H1 (cell line): ENCODE measurements around the gene PTPRT. TPM values are rescaled to one million over a fixed set of nuclear protein-coding genes. Genes with fewer than 3 reads are reported as not detected.

Experiments used
- CTCF ChIA-PET: fragments of 300-600 bp; sonication (Branson Sonifier 250); formaldehyde crosslinking; loops from one replicate; lab custom pipeline; 2021; ENCODE audit not compliant: partially characterized antibody; lab: Charles Lee
- POLR2A ChIA-PET: fragments of 300-600 bp; sonication (Branson Sonifier 250); formaldehyde crosslinking; loops from one replicate; lab custom pipeline; 2021; ENCODE audit warnings: inconsistent platforms; ENCODE audit not compliant: partially characterized antibody; lab: Charles Lee
- DNase-seq, 2 experiments: peaks; one replicate each; pipeline versions ENCODE4 v3.0.0 to v3.0.0-alpha.2; 2010 to 2022; ENCODE audit warnings: low spot score in 2 of 2, low read depth in 1 of 2, mixed read lengths in 1 of 2
- FAIRE-seq: peaks from 2 replicates; lab custom pipeline; 2011; peaks lifted over from hg19 to GRCh38; lab: Jason Lieb, UNC
- H2AFZ ChIP-seq: 2 replicates; pipeline ENCODE4 v1.8.1; 2012; ENCODE audit warnings: low read length, inconsistent platforms
- H2AK5ac ChIP-seq: 2 replicates; pipeline ENCODE4 v1.6.1; 2013; ENCODE audit warnings: low read depth, low read length
- H2BK120ac ChIP-seq: replicated peaks from 2 replicates; pipeline ENCODE3; 2013; ENCODE audit warnings: low read depth, low read length, inconsistent platforms
- H2BK12ac ChIP-seq: 2 replicates; pipeline ENCODE4 v1.6.1; 2013; ENCODE audit warnings: low read depth, low read length
- H2BK15ac ChIP-seq: 2 replicates; pipeline ENCODE4 v1.6.1; 2013; ENCODE audit warnings: low read length
- H2BK20ac ChIP-seq: 2 replicates; pipeline ENCODE4 v1.6.1; 2013; ENCODE audit warnings: low read length
- H2BK5ac ChIP-seq: 2 replicates; pipeline ENCODE4 v1.6.1; 2013; ENCODE audit warnings: low read depth, low read length
- H3K14ac ChIP-seq: 2 replicates; pipeline ENCODE4 v1.6.1; 2013; ENCODE audit warnings: inconsistent platforms; ENCODE audit not compliant: insufficient read length
- H3K18ac ChIP-seq: 2 replicates; pipeline ENCODE4 v1.6.1; 2013; ENCODE audit warnings: low read length; ENCODE audit errors: extremely low read depth
- H3K23ac ChIP-seq: 2 replicates; pipeline ENCODE4 v1.6.1; 2013; ENCODE audit warnings: inconsistent platforms; ENCODE audit not compliant: insufficient read length
- H3K23me2 ChIP-seq: 2 replicates; pipeline ENCODE4 v1.6.1; 2013; ENCODE audit warnings: low read depth, low read length
- H3K27ac ChIP-seq: 2 replicates; pipeline ENCODE4 v1.6.1; 2011; ENCODE audit warnings: low read depth, low read length, inconsistent platforms
- H3K27me3 ChIP-seq, 4 experiments: replicated peaks in 1 of 4; 1 replicate in 1 of 4; 2 replicates in 3 of 4; pipeline versions ENCODE4 v1.6.1 to v1.8.1; 2011 to 2013; ENCODE audit warnings: low read length in 3 of 4, mild to moderate bottlenecking in 3 of 4, inconsistent platforms in 2 of 4, mixed read lengths in 2 of 4, moderate library complexity in 1 of 4; ENCODE audit not compliant: control insufficient read depth in 3 of 4, insufficient read depth in 3 of 4; ENCODE audit errors: extremely low read depth in 1 of 4
- H3K36me3 ChIP-seq, 4 experiments: 2 replicates each; pipeline versions ENCODE4 v1.6.1 to v1.8.1; 2011 to 2013; ENCODE audit warnings: mild to moderate bottlenecking in 4 of 4, low read length in 3 of 4, moderate library complexity in 2 of 4, control low read depth in 1 of 4, inconsistent platforms in 1 of 4; ENCODE audit not compliant: insufficient read depth in 4 of 4, control insufficient read depth in 2 of 4
- H3K4ac ChIP-seq: replicated peaks from 2 replicates; pipeline ENCODE3; 2013; ENCODE audit warnings: low read length, low read depth, mixed read lengths, inconsistent platforms; ENCODE audit not compliant: insufficient read length
- H3K4me1 ChIP-seq, 4 experiments: replicated peaks in 1 of 4; 1 replicate in 1 of 4; 2 replicates in 3 of 4; pipeline versions ENCODE4 v1.6.1 to v1.8.1; 2011 to 2013; ENCODE audit warnings: low read length in 3 of 4, inconsistent platforms in 2 of 4, mixed read lengths in 1 of 4; ENCODE audit not compliant: insufficient read depth in 4 of 4, control insufficient read depth in 3 of 4
- H3K4me2 ChIP-seq, 2 experiments: 2 replicates each; pipeline versions ENCODE4 v1.6.1 to v1.8.1; 2011 to 2013; ENCODE audit warnings: low read depth in 2 of 2, low read length in 2 of 2, control low read depth in 1 of 2, inconsistent platforms in 1 of 2, mild to moderate bottlenecking in 1 of 2; ENCODE audit not compliant: insufficient read depth in 1 of 2
- H3K4me3 ChIP-seq, 4 experiments: fragments of 200-600, 300-600 bp in 1 of 4; sonication (generic), shearing (Covaris generic), sonication (Bioruptor Twin) in 1 of 4; 2 replicates each; pipeline versions ENCODE4 v1.5.1 to v1.8.1; 2011 to 2016; ENCODE audit warnings: low read length in 4 of 4, low read depth in 3 of 4, control low read depth in 2 of 4, inconsistent platforms in 2 of 4, mild to moderate bottlenecking in 2 of 4, mixed read lengths in 1 of 4, moderate library complexity in 1 of 4; ENCODE audit not compliant: insufficient read depth in 2 of 4; ENCODE audit errors: extremely low read depth in 1 of 4
- H3K56ac ChIP-seq: replicated peaks from 2 replicates; pipeline ENCODE3; 2013; ENCODE audit warnings: low read depth, mild to moderate bottlenecking, mixed read lengths, low read length, inconsistent platforms; ENCODE audit not compliant: insufficient read length
- H3K79me1 ChIP-seq: 2 replicates; pipeline ENCODE4 v1.6.1; 2013; ENCODE audit warnings: low read depth, low read length, control low read depth
- H3K79me2 ChIP-seq, 2 experiments: 2 replicates each; pipeline versions ENCODE4 v1.6.1 to v1.8.1; 2012 to 2013; ENCODE audit warnings: low read length in 2 of 2, mild to moderate bottlenecking in 2 of 2, inconsistent platforms in 1 of 2; ENCODE audit not compliant: insufficient read depth in 2 of 2, control insufficient read depth in 1 of 2
- H3K9ac ChIP-seq, 4 experiments: replicated peaks in 1 of 4; 1 replicate in 1 of 4; 2 replicates in 3 of 4; pipeline versions ENCODE4 v1.6.1 to v1.8.1; 2011 to 2013; ENCODE audit warnings: low read depth in 3 of 4, low read length in 3 of 4, control low read depth in 2 of 4, mild to moderate bottlenecking in 2 of 4, moderate library complexity in 2 of 4, inconsistent platforms in 1 of 4; ENCODE audit errors: extremely low read depth in 1 of 4
- H3K9me3 ChIP-seq, 2 experiments: 2 replicates each; pipeline versions ENCODE4 v1.6.1 to v1.8.1; 2012 to 2013; ENCODE audit warnings: mild to moderate bottlenecking in 2 of 2, moderate library complexity in 2 of 2, control low read depth in 1 of 2, inconsistent platforms in 1 of 2, low read depth in 1 of 2, low read length in 1 of 2, mixed read lengths in 1 of 2; ENCODE audit not compliant: insufficient read depth in 2 of 2
- H4K20me1 ChIP-seq, 2 experiments: replicated peaks in 1 of 2; 2 replicates each; pipeline versions ENCODE3 to v1.8.1; 2011 to 2013; ENCODE audit warnings: inconsistent platforms in 2 of 2, low read length in 2 of 2, mild to moderate bottlenecking in 1 of 2; ENCODE audit not compliant: insufficient read depth in 2 of 2, control insufficient read depth in 1 of 2
- H4K5ac ChIP-seq: 2 replicates; pipeline ENCODE4 v1.6.1; 2013; ENCODE audit warnings: low read length, low read depth, mixed read lengths, inconsistent platforms; ENCODE audit not compliant: insufficient read length
- H4K8ac ChIP-seq: 2 replicates; pipeline ENCODE4 v1.8.0; 2013; ENCODE audit warnings: mild to moderate bottlenecking, moderate library complexity, low read length, inconsistent platforms; ENCODE audit not compliant: insufficient read depth; ENCODE audit errors: extremely low read depth
- H4K91ac ChIP-seq: replicated peaks from 2 replicates; pipeline ENCODE3; 2013; ENCODE audit warnings: low read length, mixed read lengths, inconsistent platforms; ENCODE audit not compliant: insufficient read length
- BACH1 ChIP-seq: IDR thresholded peaks from 2 replicates; pipeline ENCODE4 v1.6.1; 2012; ENCODE audit warnings: low read length, improper control_type of control experiment
- E2F6 ChIP-seq: IDR thresholded peaks from 2 replicates; pipeline ENCODE4 v1.6.1; 2012; ENCODE audit warnings: inconsistent platforms
- EGR1 ChIP-seq: IDR thresholded peaks from 2 replicates; pipeline ENCODE4 v1.6.1; 2011; ENCODE audit warnings: low read depth, low read length, borderline replicate concordance
- EP300 ChIP-seq, 2 experiments: IDR thresholded peaks; 1 replicate in 1 of 2; 2 replicates in 1 of 2; pipeline ENCODE4 v1.6.1; 2011 to 2012; ENCODE audit warnings: low read depth in 2 of 2, low read length in 2 of 2, mild to moderate bottlenecking in 2 of 2, borderline replicate concordance in 1 of 2, inconsistent platforms in 1 of 2, moderate library complexity in 1 of 2
- POLR2AphosphoS5 ChIP-seq: IDR thresholded peaks from 2 replicates; pipeline ENCODE4 v1.6.1; 2011; ENCODE audit warnings: low read depth, low read length
- TBP ChIP-seq: IDR thresholded peaks from 2 replicates; pipeline ENCODE4 v1.6.1; 2011; ENCODE audit warnings: low read depth, low read length, improper control_type of control experiment
- YY1 ChIP-seq: IDR thresholded peaks from 2 replicates; pipeline ENCODE4 v1.6.1; 2011; ENCODE audit warnings: low read depth, mild to moderate bottlenecking, low read length
- WGBS, 2 experiments: shearing (Covaris generic) in 1 of 2; methylation state at CpG; one replicate each; pipeline versions ENCODE4 v1.1.6 to v1.1.7; 2013 to 2015; ENCODE audit warnings: low lambda C conversion rate in 2 of 2, mixed read lengths in 2 of 2, inconsistent platforms in 1 of 2, low coverage in 1 of 2, missing lambda C conversion rate in 1 of 2; ENCODE audit not compliant: insufficient replicate concordance in 2 of 2, insufficient coverage in 1 of 2, insufficient read length in 1 of 2; ENCODE audit errors: extremely low coverage in 1 of 2, missing lambda C conversion rate in 1 of 2; 5-methylcytosine and 5-hydroxymethylcytosine counted together
- polyA plus RNA-seq, 7 experiments: library from polyadenylated mRNA; depleted of rRNA in 3 of 7; stranded (reverse) in 5 of 7; unstranded in 2 of 7; fragments of >200 nt in 5 of 7; fragments of 200-250 nt in 2 of 7; gene quantifications; 1 replicate in 5 of 7; 2 replicates in 1 of 7; 4 replicates in 1 of 7; pipeline versions ENCODE4 v1.2.1 to v1.2.3, GENCODE V29; 2011 to 2013; ENCODE audit warnings: missing spikeins in 2 of 7, mixed read lengths in 2 of 7
- total RNA-seq: library from RNA; stranded (reverse); fragmentation: NEBNext Ultra II Directional; extraction: Animal tissue kit (Norgen Biotek cat#: 25700); gene quantifications from 2 replicates; pipeline ENCODE4 v1.2.1, GENCODE V29; 2021

Gene PTPRT
- total and polyA plus RNA-seq, 2 of the 8 experiments (the other 6 are each of a cell fraction or from before 2014, with no cell fraction given), result 0.33 to 1.8 TPM

DNA sequence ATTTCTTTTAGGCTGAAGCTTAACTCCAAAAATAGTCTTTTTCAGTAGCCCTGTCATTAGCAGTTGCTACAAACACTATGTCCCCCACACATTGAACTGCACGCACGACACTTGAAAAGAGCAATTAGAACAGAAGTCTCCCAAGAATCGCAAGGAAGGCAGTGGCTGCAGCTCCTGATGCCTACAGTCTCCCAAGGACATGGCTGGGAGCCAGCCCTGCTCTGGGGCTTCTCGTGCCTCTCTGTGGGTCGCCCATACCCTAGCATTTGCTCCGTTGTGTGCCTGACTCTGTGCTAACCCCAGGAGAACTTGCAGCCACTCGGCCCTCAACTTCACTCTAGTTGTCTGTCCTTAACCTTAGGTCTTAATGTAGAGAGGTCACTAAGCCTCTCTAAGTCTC lies 454.2 kb downstream of the PTPRT start:
- H3K9ac ChIP-seq, result no peak overlapping the region
- 83% methylated on average over 7 of the region's 7 CpGs; no CpG with 5 or more reads in 1 of the 2 experiments for WGBS, 2 experiments
- H2AFZ ChIP-seq, result no peak overlapping the region
- no peak overlapping the region for H3K27ac ChIP-seq
- no peak overlapping the region for H2BK120ac ChIP-seq
- no peak overlapping the region for H3K4me2 ChIP-seq
- DNase-seq, result no peak
- no peaks in the 10 kb centered on the region for H3K79me1 ChIP-seq
- H2BK12ac ChIP-seq, result no peak overlapping the region
- H3K4me1 ChIP-seq, result no peaks in the 10 kb centered on the region
- H2BK20ac ChIP-seq, result no peak overlapping the region
- TF ChIP-seq BACH1 (no peak), EP300 (IDR thresholded peaks at IDR 0.05; ENCODE audit: borderline replicate concordance in 1 of 2, low read depth in 2 of 2, low read length in 2 of 2) (no peak), TBP (no peak), YY1 (no peak), EGR1 (no peak), POLR2AphosphoS5 (no peak), E2F6 (no peak)
- no peak overlapping the region for H4K8ac ChIP-seq
- ChIA-PET POLR2A (no interaction called here), CTCF (interaction anchor here (0.6 kb wide), 1 partner anchor 36 kb away, joined by 5 read pairs; no protein-coding TSS in a partner anchor)
- no peak overlapping the region for H3K14ac ChIP-seq
- H3K9me3 ChIP-seq, result no peaks in the 10 kb centered on the region
- no peak overlapping the region for H3K56ac ChIP-seq
- H4K20me1 ChIP-seq, result no peaks in the 10 kb centered on the region
- no peak overlapping the region for H2BK15ac ChIP-seq
- no peak overlapping the region for H3K18ac ChIP-seq
- H3K23me2 ChIP-seq, result no peaks in the 10 kb centered on the region
- no peak overlapping the region for H3K23ac ChIP-seq
- no peaks in the 10 kb centered on the region for H3K27me3 ChIP-seq
- H4K5ac ChIP-seq, result no peak overlapping the region
- no peak overlapping the region for H2BK5ac ChIP-seq
- H3K4me3 ChIP-seq, result no peak overlapping the region
- H2AK5ac ChIP-seq, result no peak overlapping the region
- H3K4ac ChIP-seq, result no peak overlapping the region
- no peaks in the 10 kb centered on the region for H3K79me2 ChIP-seq
- no peak for FAIRE-seq
- H3K36me3 ChIP-seq, result no peaks in the 10 kb centered on the region
- no peak overlapping the region for H4K91ac ChIP-seq
